ENCODE results near the gene ALG3.

GRCh38 chr3:184260724-184261269 is 12.0 kb upstream of the ALG3 start:
- TF ChIP-seq MLLT1 (IDR thresholded peaks at IDR 0.05) (no peak), CTCF (IDR thresholded peaks at IDR 0.05 in 2 of 3, conservative IDR thresholded peaks at IDR 0.05 in 1 of 3; ENCODE audit: insufficient read depth in 2 of 3, low read depth in 1 of 3, low read length in 3 of 3) (no peak), PRDM10 (IDR thresholded peaks at IDR 0.05; ENCODE audit: partially characterized antibody) (no peak), ZNF24 (IDR thresholded peaks at IDR 0.05) (no peak), EHMT2 (IDR thresholded peaks at IDR 0.05) (no peak), PATZ1 (CRISPR knock-in tag; IDR thresholded peaks at IDR 0.05; ENCODE audit: borderline replicate concordance) (no peak), NR2C2 (CRISPR knock-in tag; IDR thresholded peaks at IDR 0.05) (no peak), NR2C2 (tag; IDR thresholded peaks at IDR 0.05) (no peak), HDAC6 (IDR thresholded peaks at IDR 0.05; ENCODE audit: low read depth, low read length) (no peak), ZNF408 (CRISPR knock-in tag; IDR thresholded peaks at IDR 0.05; ENCODE audit: low read depth) (no peak)

Measured in K562 (cell line).